ENCODE measurements around the gene NTMT2.
A peak's percentile ranks its signal among the peaks of the same experiment; 100 is the strongest.
"Not testable (repeated sequence)": the region's sequence is repeated elsewhere in the genome, so short reads cannot be mapped to it uniquely, and the experiment has no call there.

Gene NTMT2

GRCh38 chr1:170145770-170146676 lies at the start of gene NTMT2:
Gene NTMT2 (plus strand): TSS chr1:170145959. CDS start chr1:170146108, 149 bp downstream.
- DNase-seq (ENCODE audit: insufficient read length, low spot score) (no peak), FAIRE-seq (no peak)

GRCh38 chr1:170095976-170096748 lies 49.6 kb upstream of the NTMT2 start:
- DNase-seq (ENCODE audit: insufficient read length, low spot score) (no peak), FAIRE-seq (no peak)

GRCh38 chr1:170096806-170097340 lies 48.9 kb upstream of the NTMT2 start:
- DNase-seq (ENCODE audit: insufficient read length, low spot score) (no peak), FAIRE-seq (no peak)

GRCh38 chr1:170097449-170097948 lies 48.3 kb upstream of the NTMT2 start:
- FAIRE-seq (no peak), DNase-seq (ENCODE audit: insufficient read length, low spot score) (no peak)

- FAIRE-seq; DNase-seq (ENCODE audit: insufficient read length, low spot score): not testable (repeated sequence)
Observed at GRCh38 chr1:170113140-170113539, 32.6 kb upstream of the NTMT2 start.

GRCh38 chr1:170114906-170115305 lies 30.9 kb upstream of the NTMT2 start:
- DNase-seq (ENCODE audit: insufficient read length, low spot score) (no peak), FAIRE-seq (no peak)

GRCh38 chr1:170122366-170122765 lies 23.4 kb upstream of the NTMT2 start:
- DNase-seq (ENCODE audit: insufficient read length, low spot score) (no peak), FAIRE-seq (no peak)

- FAIRE-seq (no peak), DNase-seq (ENCODE audit: insufficient read length, low spot score) (no peak)
Observed at GRCh38 chr1:170125269-170125668, 20.5 kb upstream of the NTMT2 start.

GRCh38 chr1:170126696-170127095 lies 19.1 kb upstream of the NTMT2 start:
- peak; percentile 9 for DNase-seq (ENCODE audit: insufficient read length, low spot score)
- peak; percentile 60 for FAIRE-seq

GRCh38 chr1:170131450-170131849 lies 14.3 kb upstream of the NTMT2 start:
- DNase-seq (ENCODE audit: insufficient read length, low spot score) (no peak), FAIRE-seq (no peak)

GRCh38 chr1:170131984-170132383 lies 13.8 kb upstream of the NTMT2 start:
- FAIRE-seq, result no peak

GRCh38 chr1:170133766-170134495 lies 11.8 kb upstream of the NTMT2 start:
- FAIRE-seq (no peak), DNase-seq (ENCODE audit: insufficient read length, low spot score) (no peak)

More at GRCh38 chr1:170131984-170132383, 13.8 kb upstream of the NTMT2 start:
- no peak for DNase-seq (ENCODE audit: insufficient read length, low spot score)

- FAIRE-seq, result no peak
Observed at GRCh38 chr1:170134521-170134920, 11.2 kb upstream of the NTMT2 start.

GRCh38 chr1:170140371-170140770 lies 5.4 kb upstream of the NTMT2 start:
- DNase-seq (ENCODE audit: insufficient read length, low spot score) (no peak), FAIRE-seq (no peak)

More at GRCh38 chr1:170134521-170134920, 11.2 kb upstream of the NTMT2 start:
- DNase-seq (ENCODE audit: insufficient read length, low spot score), result no peak

- no peak for DNase-seq (ENCODE audit: insufficient read length, low spot score)
Observed at GRCh38 chr1:170145061-170145460, 698 bp upstream of the NTMT2 start.

GRCh38 chr1:170146720-170147263 lies 1.0 kb downstream of the NTMT2 start:
- FAIRE-seq, result no peak
- DNase-seq (ENCODE audit: insufficient read length, low spot score), result no peak

More at GRCh38 chr1:170145061-170145460, 698 bp upstream of the NTMT2 start:
- no peak for FAIRE-seq

- FAIRE-seq, result no peak
Observed at GRCh38 chr1:170149241-170149640, 3.5 kb downstream of the NTMT2 start.

GRCh38 chr1:170150016-170150415 lies 4.3 kb downstream of the NTMT2 start:
- DNase-seq (ENCODE audit: insufficient read length, low spot score) (no peak), FAIRE-seq (no peak)

More at GRCh38 chr1:170149241-170149640, 3.5 kb downstream of the NTMT2 start:
- no peak for DNase-seq (ENCODE audit: insufficient read length, low spot score)

- DNase-seq (ENCODE audit: insufficient read length, low spot score), result no peak
- FAIRE-seq, result no peak
Observed at GRCh38 chr1:170150921-170151320, 5.2 kb downstream of the NTMT2 start.

- FAIRE-seq (no peak), DNase-seq (ENCODE audit: insufficient read length, low spot score) (no peak)
Observed at GRCh38 chr1:170153417-170153816, 7.7 kb downstream of the NTMT2 start.
